IMR-90 (cell line): ENCODE measurements around the gene DGKB. TPM values are rescaled to one million over a fixed set of nuclear protein-coding genes. Genes with fewer than 3 reads are reported as not detected.

Experiments used
- ATAC-seq: fragments of 200-7000 bp; cut with Tn5 transposase; 2 replicates; pipeline ENCODE4 v1.9.1; 2020; ENCODE audit warnings: low read depth, mild to moderate bottlenecking, moderate library complexity
- BruUV-seq: library from RNA; stranded (reverse); fragments of 400-500 nt; replicated peaks from 2 replicates; lab custom pipeline; 2021; lab: Mats Ljungman, UMichigan
- CTCF ChIA-PET: fragments of 300-600 bp; formaldehyde crosslinking; extraction: SDS; loops from one replicate; lab custom pipeline; 2021; ENCODE audit warnings: antibody characterized with exemption; lab: Yijun Ruan, JAX
- POLR2A ChIA-PET: fragments of 300-600 bp; sonication (Branson Sonifier 250); formaldehyde crosslinking; loops from one replicate; lab custom pipeline; 2022; ENCODE audit warnings: antibody characterized with exemption; ENCODE audit not compliant: unreplicated experiment; lab: Charles Lee
- DNase-seq: peaks from one replicate; pipeline ENCODE4 v3.0.0; 2013
- H2AFZ ChIP-seq: replicated peaks from 2 replicates; pipeline ENCODE3; 2013; ENCODE audit warnings: low read length, mild to moderate bottlenecking; ENCODE audit not compliant: poor library complexity
- H2AK5ac ChIP-seq: 2 replicates; pipeline ENCODE4 v1.6.1; 2013; ENCODE audit warnings: low read depth, low read length, inconsistent platforms
- H2AK9ac ChIP-seq: replicated peaks from 2 replicates; pipeline ENCODE3; 2013; ENCODE audit warnings: mild to moderate bottlenecking, low read depth, low read length, moderate library complexity; ENCODE audit not compliant: poor library complexity
- H2BK120ac ChIP-seq: 2 replicates; pipeline ENCODE4 v1.6.1; 2013; ENCODE audit warnings: low read depth, low read length, inconsistent platforms
- H2BK15ac ChIP-seq: 3 replicates; pipeline ENCODE4 v1.6.1; 2013; ENCODE audit warnings: low read depth, low read length, inconsistent platforms
- H2BK20ac ChIP-seq: 2 replicates; pipeline ENCODE4 v1.6.1; 2013; ENCODE audit warnings: low read depth, mild to moderate bottlenecking, inconsistent platforms, low read length, moderate library complexity
- H2BK5ac ChIP-seq: 2 replicates; pipeline ENCODE4 v1.6.1; 2013; ENCODE audit warnings: mild to moderate bottlenecking, low read depth, low read length, inconsistent platforms; ENCODE audit not compliant: poor library complexity, severe bottlenecking
- H3K14ac ChIP-seq: replicated peaks from 2 replicates; pipeline ENCODE4 v1.6.1; 2013; ENCODE audit warnings: low read depth, low read length, inconsistent platforms
- H3K18ac ChIP-seq: 2 replicates; pipeline ENCODE4 v1.6.1; 2013; ENCODE audit warnings: low read depth, low read length, control low read depth
- H3K23ac ChIP-seq: 2 replicates; pipeline ENCODE4 v1.6.1; 2013; ENCODE audit warnings: low read depth, low read length, inconsistent platforms
- H3K27ac ChIP-seq: 2 replicates; pipeline ENCODE4 v1.5.1; 2013; ENCODE audit warnings: mild to moderate bottlenecking, control low read depth, low read length; ENCODE audit not compliant: insufficient read depth
- H3K27me3 ChIP-seq: 2 replicates; pipeline ENCODE4 v1.6.1; 2013; ENCODE audit warnings: low read length; ENCODE audit not compliant: control insufficient read depth, insufficient read depth
- H3K36me3 ChIP-seq: 2 replicates; pipeline ENCODE4 v1.6.1; 2013; ENCODE audit warnings: low read length, mixed read lengths; ENCODE audit not compliant: control insufficient read depth, insufficient read depth
- H3K4ac ChIP-seq: 2 replicates; pipeline ENCODE4 v1.6.1; 2013; ENCODE audit warnings: low read depth, low read length, inconsistent platforms
- H3K4me1 ChIP-seq: 2 replicates; pipeline ENCODE4 v1.6.1; 2013; ENCODE audit warnings: low read length, mixed read lengths; ENCODE audit not compliant: control insufficient read depth, insufficient read depth
- H3K4me2 ChIP-seq: 2 replicates; pipeline ENCODE4 v1.6.1; 2013; ENCODE audit warnings: low read depth, mild to moderate bottlenecking, control low read depth, low read length, moderate library complexity
- H3K4me3 ChIP-seq: 2 replicates; pipeline ENCODE4 v1.5.1; 2013; ENCODE audit warnings: low read depth, mild to moderate bottlenecking, control low read depth, low read length, moderate library complexity; ENCODE audit not compliant: insufficient read depth
- H3K56ac ChIP-seq: 2 replicates; pipeline ENCODE4 v1.6.1; 2013; ENCODE audit warnings: low read length, inconsistent platforms; ENCODE audit not compliant: insufficient read depth; ENCODE audit errors: extremely low read depth
- H3K79me1 ChIP-seq, 2 experiments: 2 replicates each; pipeline ENCODE4 v1.6.1; 2013; ENCODE audit warnings: low read length in 2 of 2, inconsistent platforms in 1 of 2, low read depth in 1 of 2
- H3K9ac ChIP-seq: 2 replicates; pipeline ENCODE4 v1.6.1; 2013; ENCODE audit warnings: low read depth, low read length, control low read depth
- H3K9me1 ChIP-seq: 2 replicates; pipeline ENCODE4 v1.6.1; 2013; ENCODE audit warnings: low read length, inconsistent platforms; ENCODE audit not compliant: insufficient read depth
- H3K9me3 ChIP-seq: 2 replicates; pipeline ENCODE4 v1.6.1; 2013; ENCODE audit warnings: low read length; ENCODE audit not compliant: control insufficient read depth, insufficient read depth
- H4K20me1 ChIP-seq: 2 replicates; pipeline ENCODE4 v1.6.1; 2013; ENCODE audit warnings: low read length, inconsistent platforms; ENCODE audit not compliant: insufficient read depth
- H4K5ac ChIP-seq: 2 replicates; pipeline ENCODE4 v1.6.1; 2013; ENCODE audit warnings: mild to moderate bottlenecking, low read depth, low read length, control low read depth
- H4K8ac ChIP-seq, 2 experiments: 2 replicates each; pipeline ENCODE4 v1.6.1; 2013; ENCODE audit warnings: low read depth in 2 of 2, low read length in 2 of 2, control low read depth in 1 of 2, inconsistent platforms in 1 of 2
- H4K91ac ChIP-seq: 2 replicates; pipeline ENCODE4 v1.6.1; 2013; ENCODE audit warnings: low read depth, low read length, inconsistent platforms; ENCODE audit not compliant: insufficient read depth
- BHLHE40 ChIP-seq: fragments of 150-350 bp; IDR thresholded peaks from 2 replicates; pipeline ENCODE4 v1.6.1; 2016; ENCODE audit warnings: mild to moderate bottlenecking, low read depth, low read length
- CEBPB ChIP-seq: IDR thresholded peaks from 2 replicates; pipeline ENCODE4 v1.6.1; 2012; ENCODE audit warnings: low read depth, low read length, improper control_type of control experiment
- CHD1 ChIP-seq: IDR thresholded peaks from 2 replicates; pipeline ENCODE4 v1.6.1; 2012; ENCODE audit warnings: low read depth, low read length, improper control_type of control experiment
- ELK1 ChIP-seq: fragments of 150-350 bp; IDR thresholded peaks from 2 replicates; pipeline ENCODE4 v1.6.1; 2016; ENCODE audit warnings: low read depth, mild to moderate bottlenecking, low read length, moderate library complexity, borderline replicate concordance
- FOS ChIP-seq: fragments of 150-350 bp; IDR thresholded peaks from 2 replicates; pipeline ENCODE4 v1.6.1; 2016; ENCODE audit warnings: low read depth, low read length
- MAFK ChIP-seq: IDR thresholded peaks from 2 replicates; pipeline ENCODE4 v1.6.1; 2012; ENCODE audit warnings: low read depth, low read length, improper control_type of control experiment
- MAZ ChIP-seq: IDR thresholded peaks from 2 replicates; pipeline ENCODE4 v1.6.1; 2012; ENCODE audit warnings: low read depth, mild to moderate bottlenecking, low read length, improper control_type of control experiment, moderate library complexity, borderline replicate concordance
- MXI1 ChIP-seq: IDR thresholded peaks from 2 replicates; pipeline ENCODE4 v1.6.1; 2012; ENCODE audit warnings: low read depth, mild to moderate bottlenecking, low read length, moderate library complexity, borderline replicate concordance
- NFE2L2 ChIP-seq: fragments of 150-350 bp; IDR thresholded peaks from 2 replicates; pipeline ENCODE4 v1.6.1; 2016; ENCODE audit warnings: low read depth, mild to moderate bottlenecking, low read length
- POLR2A ChIP-seq: IDR thresholded peaks from 2 replicates; pipeline ENCODE4 v1.6.1; 2012; ENCODE audit warnings: mild to moderate bottlenecking, low read depth, low read length
- RAD21 ChIP-seq: IDR thresholded peaks from 2 replicates; pipeline ENCODE4 v1.6.1; 2012; ENCODE audit warnings: low read length, improper control_type of control experiment
- RCOR1 ChIP-seq: IDR thresholded peaks from 2 replicates; pipeline ENCODE4 v1.6.1; 2012; ENCODE audit warnings: mild to moderate bottlenecking, low read length, improper control_type of control experiment; ENCODE audit not compliant: insufficient replicate concordance
- RFX5 ChIP-seq: IDR thresholded peaks from 2 replicates; pipeline ENCODE4 v1.8.0; 2012; ENCODE audit warnings: low read depth, mild to moderate bottlenecking, low read length, moderate library complexity
- SMC3 ChIP-seq: fragments of 150-350 bp; IDR thresholded peaks from 2 replicates; pipeline ENCODE4 v1.6.1; 2016; ENCODE audit warnings: low read depth, mild to moderate bottlenecking, antibody characterized with exemption, low read length, moderate library complexity
- WGBS, 2 experiments: methylation state at CpG; one replicate each; pipeline versions ENCODE4 v1.1.5 to v1.1.7; 2013; ENCODE audit warnings: missing lambda C conversion rate in 2 of 2; ENCODE audit not compliant: insufficient read length in 1 of 2; ENCODE audit errors: extremely low coverage in 2 of 2; 5-methylcytosine and 5-hydroxymethylcytosine counted together
- dilution Hi-C: fragments of 300-500 bp; cut with HindIII; formaldehyde crosslinking; loops from one replicate; pipeline ENCODE4 v1.14.3; 2018; ENCODE audit warnings: low sequenced_read_pairs; ENCODE audit not compliant: unreplicated experiment
- in situ Hi-C: fragments of 300-500 bp; cut with MboI; formaldehyde crosslinking; loops from 3 replicates; pipeline ENCODE4 v1.14.3; 2019; ENCODE audit warnings: low sequenced_read_pairs, inconsistent platforms, mixed read lengths
- intact Hi-C: fragments of 100-400 bp; cut with micrococcal nuclease; formaldehyde crosslinking; loops from 2 replicates; pipeline ENCODE4 v1.10.0; 2022
- polyA plus RNA-seq, 3 experiments: library from polyadenylated mRNA; depleted of rRNA; stranded (reverse); fragments of >200 nt; gene quantifications; 2 replicates each; pipeline ENCODE4 v1.2.3, GENCODE V29; 2012; ENCODE audit warnings: low replicate concordance in 1 of 3
- total RNA-seq: library from RNA; depleted of rRNA; stranded (reverse); fragments of >200 nt; gene quantifications from 2 replicates; pipeline ENCODE4 v1.2.3, GENCODE V29; 2012
- TF ChIP-seq, protein P1 (sequence below): fragments of 150-350 bp; IDR thresholded peaks from 2 replicates; pipeline ENCODE4 v1.6.1; 2017; ENCODE audit warnings: mild to moderate bottlenecking, antibody characterized with exemption, low read length, low read depth
- TF ChIP-seq, protein P2 (sequence below): conservative IDR thresholded peaks from 2 replicates; pipeline ENCODE4 v1.5.1; 2012; ENCODE audit warnings: mild to moderate bottlenecking, low read depth, low read length, improper control_type of control experiment

The DGKB gene
- total and polyA plus RNA-seq, 2 of the 4 experiments (the other 2 are of a cell fraction) = not detected

DNA sequence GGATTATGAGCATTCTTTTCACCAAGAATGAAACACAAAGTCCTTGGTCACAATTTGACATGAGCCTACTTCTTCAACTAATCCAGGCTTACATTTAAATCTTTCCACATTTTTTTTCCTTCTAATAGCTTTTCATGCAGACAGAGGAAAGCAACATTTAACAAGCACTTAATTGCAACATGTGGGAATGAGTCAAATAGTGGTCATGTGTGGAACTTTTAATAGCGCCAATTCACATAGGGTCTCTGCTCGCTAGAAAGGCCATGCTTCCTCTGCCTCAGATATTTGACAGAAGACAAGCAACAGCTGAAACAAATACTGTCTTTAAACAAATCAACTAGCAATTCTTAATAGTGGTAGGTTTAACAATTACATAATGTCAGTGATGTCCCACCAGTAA is 627.2 kb downstream of the DGKB start:
- Histone ChIP-seq H3K4me1 (no peaks in the 10 kb centered on the region), H3K4me2 (no peak overlapping the region), H4K8ac (no peak overlapping the region), H3K4me3 (no peak overlapping the region), H3K27ac (no peak overlapping the region), H2BK5ac (no peak overlapping the region), H3K18ac (no peak overlapping the region), H4K5ac (no peak overlapping the region), H2AK9ac (no peak overlapping the region), H2BK20ac (no peak overlapping the region), H2BK120ac (no peak overlapping the region), H3K4ac (no peak overlapping the region), H4K20me1 (no peaks in the 10 kb centered on the region), H3K9me1 (no peaks in the 10 kb centered on the region), H3K14ac (no peak overlapping the region), H3K9me3 (no peaks in the 10 kb centered on the region), H4K91ac (no peak overlapping the region), H2AFZ (no peak overlapping the region), H2BK15ac (no peak overlapping the region), H3K79me1 (no peaks in the 10 kb centered on the region), H3K27me3 (no peaks in the 10 kb centered on the region), H3K23ac (no peak overlapping the region), H2AK5ac (no peak overlapping the region), H3K36me3 (no peaks in the 10 kb centered on the region), H3K9ac (no peak overlapping the region), H3K56ac (no peak overlapping the region)
- intact Hi-C loops = no loop called here
- ChIA-PET CTCF (no interaction called here), POLR2A (no interaction called here)
- DNase-seq = no peak
- in situ Hi-C loops = no loop called here
- dilution Hi-C loops = no loop called here
- no peak for TF ChIP-seq RAD21
- TF ChIP-seq ELK1 = no peak
- TF ChIP-seq MAFK = no peak
- TF ChIP-seq SMC3 = no peak
- TF ChIP-seq MAZ = no peak
- no peak for TF ChIP-seq MXI1
- TF ChIP-seq, protein P1, sequence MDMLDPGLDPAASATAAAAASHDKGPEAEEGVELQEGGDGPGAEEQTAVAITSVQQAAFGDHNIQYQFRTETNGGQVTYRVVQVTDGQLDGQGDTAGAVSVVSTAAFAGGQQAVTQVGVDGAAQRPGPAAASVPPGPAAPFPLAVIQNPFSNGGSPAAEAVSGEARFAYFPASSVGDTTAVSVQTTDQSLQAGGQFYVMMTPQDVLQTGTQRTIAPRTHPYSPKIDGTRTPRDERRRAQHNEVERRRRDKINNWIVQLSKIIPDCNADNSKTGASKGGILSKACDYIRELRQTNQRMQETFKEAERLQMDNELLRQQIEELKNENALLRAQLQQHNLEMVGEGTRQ = no peak
- TF ChIP-seq POLR2A = no peak
- no peak for TF ChIP-seq FOS
- TF ChIP-seq BHLHE40 = no peak
- no peak for TF ChIP-seq RFX5
- TF ChIP-seq, protein P2, sequence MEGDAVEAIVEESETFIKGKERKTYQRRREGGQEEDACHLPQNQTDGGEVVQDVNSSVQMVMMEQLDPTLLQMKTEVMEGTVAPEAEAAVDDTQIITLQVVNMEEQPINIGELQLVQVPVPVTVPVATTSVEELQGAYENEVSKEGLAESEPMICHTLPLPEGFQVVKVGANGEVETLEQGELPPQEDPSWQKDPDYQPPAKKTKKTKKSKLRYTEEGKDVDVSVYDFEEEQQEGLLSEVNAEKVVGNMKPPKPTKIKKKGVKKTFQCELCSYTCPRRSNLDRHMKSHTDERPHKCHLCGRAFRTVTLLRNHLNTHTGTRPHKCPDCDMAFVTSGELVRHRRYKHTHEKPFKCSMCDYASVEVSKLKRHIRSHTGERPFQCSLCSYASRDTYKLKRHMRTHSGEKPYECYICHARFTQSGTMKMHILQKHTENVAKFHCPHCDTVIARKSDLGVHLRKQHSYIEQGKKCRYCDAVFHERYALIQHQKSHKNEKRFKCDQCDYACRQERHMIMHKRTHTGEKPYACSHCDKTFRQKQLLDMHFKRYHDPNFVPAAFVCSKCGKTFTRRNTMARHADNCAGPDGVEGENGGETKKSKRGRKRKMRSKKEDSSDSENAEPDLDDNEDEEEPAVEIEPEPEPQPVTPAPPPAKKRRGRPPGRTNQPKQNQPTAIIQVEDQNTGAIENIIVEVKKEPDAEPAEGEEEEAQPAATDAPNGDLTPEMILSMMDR = no peak
- TF ChIP-seq RCOR1 = no peak
- TF ChIP-seq CEBPB = no peak
- TF ChIP-seq NFE2L2 = no peak
- no peak for TF ChIP-seq CHD1
- no TSS peak for BruUV-seq
- no CpG with 5 or more reads among the region's 2 CpGs for WGBS, 2 experiments
- ATAC-seq = no peak
